GM18498 (cell line): ENCODE results near the gene ZNF564.
"Not testable (repeated sequence)": the region's sequence is repeated elsewhere in the genome, so short reads cannot be mapped to it uniquely, and the experiment has no call there.

Experiments
- ATAC-seq: cut with Tn5 transposase; IDR thresholded peaks from one replicate; pipeline ENCODE4 v1.9.1; 2021; ENCODE audit warnings: mild to moderate bottlenecking, moderate library complexity; ENCODE audit not compliant: unreplicated experiment

The ZNF564 gene

DNA sequence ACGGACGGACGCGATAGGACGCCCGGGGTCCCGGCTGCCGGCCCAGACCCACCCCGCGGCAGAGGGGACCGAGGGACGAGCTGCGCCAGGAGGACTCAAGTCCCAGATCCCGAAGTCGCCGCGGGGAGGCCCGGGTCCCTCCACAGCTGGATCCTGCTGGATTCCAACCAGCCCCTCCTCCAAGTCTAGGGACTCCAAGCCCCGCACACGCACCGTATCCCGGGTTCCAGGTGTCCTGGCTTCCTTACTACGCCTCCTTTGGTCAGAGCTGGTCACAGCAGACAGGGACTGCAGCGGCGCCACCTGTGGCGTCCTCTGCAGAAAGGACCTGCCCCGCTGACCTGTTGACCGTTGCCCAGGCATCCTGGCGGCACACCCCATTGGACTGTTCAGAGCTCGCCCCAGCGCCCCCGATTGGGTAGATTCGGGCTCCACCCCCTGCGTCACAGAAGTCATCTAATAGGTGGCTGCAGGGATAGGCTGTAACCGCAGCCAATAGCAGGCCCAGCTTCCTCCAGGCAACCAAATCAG, 37.7 kb downstream of the ZNF564 start:
- no peak for ATAC-seq

DNA sequence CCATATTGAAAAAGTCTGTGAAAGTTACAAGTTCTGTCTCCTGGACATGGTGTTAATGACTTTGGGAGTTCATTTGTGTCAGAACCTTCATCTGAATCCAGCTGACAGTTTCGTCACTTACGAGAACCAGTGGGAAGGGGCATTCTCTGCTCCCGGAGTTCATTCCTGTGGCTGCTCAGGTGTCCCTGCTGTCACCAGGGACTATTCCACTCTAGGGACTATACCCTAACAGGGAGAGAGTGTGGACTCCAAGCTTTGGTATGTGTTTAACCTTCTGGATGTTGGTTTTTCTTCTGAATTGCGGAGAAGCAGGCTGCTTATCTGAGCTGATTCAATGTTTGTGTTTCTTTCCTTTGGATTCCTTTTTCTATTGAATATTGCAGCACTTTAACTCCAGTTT, 54.2 kb downstream of the ZNF564 start:
- no peak for ATAC-seq

DNA sequence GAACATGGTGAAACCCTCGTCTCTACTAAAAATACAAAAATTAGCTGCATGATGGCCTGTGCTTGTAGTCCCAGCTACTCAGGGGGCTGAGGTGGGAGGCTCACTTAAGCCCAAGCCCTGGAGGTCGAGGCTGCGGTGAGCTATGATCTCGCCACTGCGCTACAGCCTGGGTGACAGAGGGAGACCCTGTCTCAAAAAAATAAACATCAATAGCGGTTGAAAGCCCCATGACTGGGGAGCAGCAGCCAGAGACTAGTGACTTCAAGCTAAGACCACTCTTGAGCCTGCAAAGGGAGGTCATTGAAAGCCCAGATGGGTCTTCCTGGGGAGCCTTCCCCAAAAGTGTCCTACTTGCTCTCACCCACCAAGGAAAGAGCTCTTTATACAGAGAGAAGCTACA, 54.8 kb downstream of the ZNF564 start:
- ATAC-seq, result no peak

DNA sequence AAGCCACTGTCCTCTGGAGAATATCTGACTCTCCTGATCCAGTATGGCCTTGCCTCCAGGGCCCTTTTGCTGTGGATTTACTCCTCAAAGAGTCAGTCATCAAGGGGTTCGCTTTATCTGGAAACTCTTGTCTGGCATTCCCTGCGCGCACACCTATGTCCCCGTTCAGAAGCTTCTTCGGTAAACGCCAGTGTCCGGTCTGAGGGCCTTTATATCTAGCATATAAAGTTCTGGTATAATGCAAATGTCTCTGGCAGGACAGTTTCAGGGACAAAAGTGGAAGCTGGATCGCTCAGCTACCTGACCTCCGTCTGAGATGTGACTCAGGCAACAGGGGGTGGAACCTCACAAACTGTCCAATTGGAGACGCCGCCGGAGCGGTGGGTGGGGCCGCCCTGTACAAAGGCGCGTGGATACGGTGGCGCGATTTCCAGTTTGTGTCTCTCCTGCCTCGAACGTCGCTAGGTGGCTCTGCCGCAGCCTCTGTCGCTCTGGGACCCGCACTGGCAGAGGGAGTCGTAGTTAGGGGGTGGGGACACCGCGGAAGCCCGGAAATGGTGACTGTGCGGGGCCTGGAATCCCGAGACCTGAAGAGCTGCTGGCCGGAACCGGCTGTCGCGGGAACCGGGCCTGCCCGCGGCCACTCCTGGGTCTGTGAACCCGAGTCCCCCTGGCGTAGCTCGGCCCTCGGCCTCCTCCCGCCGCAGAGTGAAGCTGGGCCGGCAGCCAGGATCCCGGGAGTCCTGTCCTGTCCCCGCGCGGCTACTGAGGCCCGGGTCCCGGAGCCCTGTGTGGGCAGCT, 56.1 kb downstream of the ZNF564 start:
- peak; percentile 75 for ATAC-seq

DNA sequence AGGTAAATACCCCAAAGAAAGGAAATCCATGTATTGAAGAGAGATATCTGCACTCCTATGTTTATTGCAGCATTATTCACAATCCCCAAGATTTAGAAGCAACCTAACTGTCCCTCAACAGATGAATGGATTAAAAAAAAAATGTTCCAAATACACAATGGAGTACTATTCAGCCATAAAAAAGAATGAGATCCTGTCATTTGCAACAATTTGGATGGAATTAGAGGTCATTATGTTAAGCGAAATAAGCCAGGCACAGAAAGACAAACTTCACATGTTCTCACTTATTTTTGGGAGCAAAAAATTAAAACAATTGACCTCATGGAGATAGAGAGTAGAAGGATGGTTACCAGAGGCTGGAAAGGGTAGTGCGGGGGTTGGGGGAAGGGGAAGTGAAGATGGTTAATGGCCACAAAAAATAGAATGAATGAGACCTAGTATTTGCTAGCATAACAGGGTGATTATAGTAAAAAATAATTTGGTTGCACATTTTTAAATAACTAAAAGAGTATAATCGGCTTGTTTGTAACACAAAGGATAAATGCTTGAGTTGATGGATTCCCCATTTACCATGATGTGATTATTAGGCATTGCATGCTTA, 56.9 kb downstream of the ZNF564 start:
- no peak for ATAC-seq

DNA sequence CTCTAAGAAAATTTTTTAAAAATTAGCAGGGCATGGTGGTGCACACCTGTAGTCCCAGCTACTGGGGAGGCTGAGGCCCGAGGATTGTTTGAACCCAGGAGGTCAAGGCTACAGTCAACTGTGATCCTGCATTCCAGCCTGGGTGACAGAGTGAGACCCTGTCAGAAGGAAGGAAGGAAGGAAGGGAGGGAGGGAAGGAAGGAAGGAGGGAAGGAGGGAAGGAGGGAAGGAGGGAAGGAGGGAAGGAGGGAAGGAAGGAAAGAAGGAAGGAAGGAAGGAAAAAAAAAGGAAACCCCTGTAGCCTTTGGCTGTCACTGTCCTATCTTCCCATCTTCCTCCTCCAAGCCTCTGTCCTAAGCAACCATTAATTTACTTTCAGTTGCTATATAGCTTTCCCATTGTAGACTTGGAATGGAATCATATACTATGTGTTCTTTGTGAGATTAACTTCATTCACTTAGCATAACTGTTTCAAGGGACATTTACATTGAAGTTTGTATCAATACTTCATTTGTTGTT, 65.0 kb downstream of the ZNF564 start:
- ATAC-seq, result not testable (repeated sequence)

DNA sequence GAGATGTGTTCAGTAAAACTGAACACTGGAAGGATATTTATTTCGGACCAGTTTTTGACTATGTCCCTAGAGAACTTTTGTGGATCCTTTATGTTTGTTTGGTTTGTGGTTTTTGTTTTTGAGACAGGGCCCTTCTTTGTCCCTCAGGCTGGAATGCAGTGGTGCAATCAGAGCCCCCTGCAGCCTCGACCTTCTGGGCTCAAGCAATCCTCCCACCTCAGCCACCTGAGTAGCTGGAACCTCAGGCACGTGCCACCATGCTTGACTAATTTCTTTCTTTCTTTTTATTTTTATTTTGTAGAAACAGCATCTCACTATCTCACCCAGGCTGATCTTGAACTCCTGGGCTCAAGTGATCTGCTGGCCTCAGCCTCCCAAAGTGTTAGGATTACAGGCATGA, 65.7 kb downstream of the ZNF564 start:
- ATAC-seq, result no peak

DNA sequence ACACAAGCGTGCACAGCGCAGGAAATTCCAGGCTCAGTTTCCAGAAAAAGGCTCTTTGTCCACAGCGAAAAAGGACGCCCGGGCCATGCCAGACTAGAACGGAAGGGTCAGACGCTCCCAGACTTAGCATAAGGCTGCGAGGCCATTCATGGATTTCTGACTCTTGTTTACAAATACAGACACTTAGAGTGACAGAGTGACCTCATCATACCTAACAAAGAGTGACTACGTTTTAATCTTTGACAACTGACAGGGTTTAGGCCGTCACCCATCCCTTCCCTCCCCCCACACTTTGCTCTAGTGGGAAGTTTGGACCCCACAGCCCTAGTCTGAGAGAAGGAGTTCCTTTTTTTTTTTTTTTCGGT, 66.2 kb downstream of the ZNF564 start:
- ATAC-seq, result peak; percentile 27

DNA sequence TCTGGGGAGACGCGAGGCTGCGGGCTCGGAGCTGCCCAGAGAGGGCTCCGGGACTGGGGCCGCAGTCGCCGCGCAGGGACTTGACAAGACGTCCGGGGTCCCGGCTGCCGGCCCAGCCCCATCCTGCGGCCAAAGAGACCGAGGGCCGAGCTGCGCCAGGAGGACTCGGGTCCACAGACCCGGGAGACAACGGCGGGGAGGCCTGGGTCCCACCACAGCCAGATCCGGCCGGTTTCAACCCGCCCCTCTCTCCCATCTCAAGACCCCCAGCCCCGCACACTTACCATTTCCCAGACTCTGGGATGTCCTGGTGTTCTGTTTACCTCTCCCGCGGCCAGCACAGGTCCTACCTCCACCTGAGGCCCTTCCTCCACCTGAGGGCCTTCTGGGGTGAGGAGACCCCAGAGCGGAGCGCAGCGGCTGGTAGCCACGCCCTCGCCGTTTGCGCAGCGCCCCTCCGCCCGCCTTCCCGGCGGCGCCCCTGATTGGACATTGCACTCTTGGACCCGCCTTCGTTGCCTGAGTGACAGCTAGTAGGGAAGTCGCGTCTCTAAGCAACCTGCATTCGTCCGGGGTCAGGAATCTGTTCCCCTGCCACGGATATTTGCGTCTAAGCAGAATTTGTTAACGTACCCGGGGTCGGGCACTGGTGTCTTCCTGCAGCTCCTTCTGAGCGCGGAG, 66.8 kb downstream of the ZNF564 start, which contains the start of gene ZNF709:
TSS of gene ZNF709 (minus strand) at position 446 of the 681 bp plus-strand sequence. CDS start at position 287, 159 bp downstream.
- ATAC-seq, result peak; percentile 96

DNA sequence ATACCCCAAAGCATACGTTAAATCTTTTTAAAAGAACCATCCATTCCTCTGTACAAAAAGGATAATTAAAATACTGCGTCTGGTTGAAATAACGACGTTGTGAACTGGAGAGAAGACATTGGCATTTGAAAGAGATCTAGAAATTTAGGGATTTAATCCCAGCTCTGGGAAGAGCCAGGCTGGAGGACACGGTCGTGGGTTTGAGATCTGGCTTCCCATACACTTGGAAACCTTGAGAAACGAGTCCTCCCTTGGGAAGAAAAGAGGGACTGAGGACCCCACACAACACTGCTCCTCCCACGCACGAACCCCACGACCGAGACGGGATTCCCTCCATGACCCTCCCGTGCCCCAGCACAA, 67.3 kb downstream of the ZNF564 start:
- ATAC-seq, result no peak

DNA sequence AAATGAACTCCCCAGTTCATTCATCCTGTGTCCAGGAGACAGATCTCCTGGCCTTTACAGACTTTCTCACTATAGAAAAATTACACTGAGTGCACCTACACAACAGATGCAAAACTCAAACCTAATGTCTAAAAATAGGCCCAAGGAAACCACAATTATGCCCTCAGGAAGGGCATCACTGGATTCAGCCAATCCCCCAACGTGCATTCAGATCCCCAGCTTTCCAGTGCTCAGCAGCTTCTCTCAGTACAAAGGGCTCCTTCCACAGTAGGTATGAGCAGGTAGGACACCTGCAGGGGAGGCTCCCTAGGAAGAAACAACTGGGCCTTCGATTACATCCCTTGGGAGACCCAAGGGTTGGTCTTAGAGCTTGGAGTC, 68.8 kb downstream of the ZNF564 start:
- no peak for ATAC-seq

DNA sequence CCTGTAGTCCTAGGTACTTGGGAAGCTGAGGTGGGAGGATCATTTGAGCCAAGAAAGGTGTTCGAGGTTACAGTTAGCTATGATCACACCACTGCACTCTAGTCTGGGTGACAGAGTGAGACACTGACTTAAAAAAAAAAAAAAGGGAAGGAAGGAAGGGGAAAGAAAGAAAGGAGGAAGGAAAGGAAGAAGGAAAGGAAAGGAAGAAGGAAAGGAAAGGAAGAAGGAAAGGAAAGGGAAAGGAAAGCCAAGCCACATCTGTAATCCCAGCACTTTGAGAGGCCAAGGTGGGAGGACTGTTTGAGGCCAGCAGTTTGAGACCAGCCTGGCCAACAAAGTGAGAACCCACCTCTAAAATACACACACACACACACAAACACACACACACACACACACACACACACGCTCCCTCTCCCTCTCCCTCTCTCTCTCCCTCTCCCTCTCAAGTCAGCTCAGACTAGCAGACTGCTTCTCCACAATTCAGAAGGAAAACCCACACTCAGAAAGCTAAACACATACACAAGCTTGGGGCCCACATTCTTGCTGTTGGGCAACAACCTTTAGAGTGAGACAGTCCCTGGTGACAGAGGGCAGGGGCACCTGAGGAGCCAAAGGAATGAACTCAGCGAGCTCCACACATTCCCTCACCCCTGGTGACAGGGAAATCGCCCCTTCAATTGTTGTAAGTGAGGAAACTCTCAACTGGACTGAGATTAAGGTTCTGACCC, 69.3 kb downstream of the ZNF564 start:
- ATAC-seq, result no peak

DNA sequence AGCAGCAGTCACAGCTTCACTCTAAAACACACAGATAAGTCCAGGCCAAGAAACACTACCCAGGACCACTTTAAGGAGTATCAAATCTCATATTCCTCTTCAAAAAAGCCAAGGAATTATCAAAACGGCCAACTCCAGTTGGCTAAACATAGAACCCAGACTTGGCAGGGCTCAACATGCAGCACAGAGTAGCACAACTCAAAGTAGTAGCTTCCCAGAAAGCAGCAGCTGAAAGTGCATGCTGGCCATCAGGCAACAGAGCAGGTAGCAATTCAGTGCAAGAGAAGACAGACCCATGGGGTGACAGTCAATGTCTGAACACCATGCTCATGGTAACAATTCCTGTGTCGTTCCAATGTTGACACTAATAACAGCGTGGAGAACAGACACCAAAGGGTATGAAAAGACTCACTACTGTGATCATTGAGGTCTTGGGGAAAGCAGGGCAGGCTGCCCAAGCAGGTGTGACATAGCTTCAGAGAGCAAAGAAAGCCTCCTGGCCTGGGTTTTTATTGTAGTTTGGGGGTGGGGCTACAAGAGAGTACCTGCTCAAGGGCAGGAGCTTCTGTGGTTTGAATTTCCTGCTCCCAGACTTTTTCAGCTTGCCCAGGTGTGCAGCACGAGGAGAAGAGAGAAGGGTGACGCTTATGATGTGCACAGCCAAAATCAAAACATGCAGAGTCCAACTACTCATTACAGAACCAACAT, 72.9 kb downstream of the ZNF564 start:
- ATAC-seq, result no peak
